HCT116 (cell line): ENCODE results near the gene TRAF3IP1. TPM values are rescaled to one million over a fixed set of nuclear protein-coding genes. Genes with fewer than 3 reads are reported as not detected.

ENCODE experiments used
- ATAC-seq: fragments of 200-7000 bp; cut with Tn5 transposase; 2 replicates; pipeline ENCODE4 v1.9.1; 2020; ENCODE audit warnings: mild to moderate bottlenecking, moderate library complexity
- BruUV-seq: library from RNA; stranded (reverse); fragments of 400-500 nt; replicated peaks from 2 replicates; lab custom pipeline; 2021; lab: Mats Ljungman, UMichigan
- CTCF ChIA-PET: fragments of 300-600 bp; sonication (Branson Sonifier 250); formaldehyde crosslinking; loops from one replicate; lab custom pipeline; 2021; ENCODE audit warnings: antibody characterized with exemption; lab: Charles Lee
- POLR2A ChIA-PET: fragments of 300-600, 350-600 bp; sonication (Branson Sonifier 250); formaldehyde crosslinking; loops from one replicate; lab custom pipeline; 2021; ENCODE audit warnings: antibody characterized with exemption; lab: Charles Lee
- RAD21 ChIA-PET, 2 experiments: fragments of 300-600 bp; sonication (Branson Sonifier 250); formaldehyde crosslinking; loops; one replicate each; lab custom pipeline; 2023; ENCODE audit warnings: low total read pairs in 2 of 2; ENCODE audit not compliant: uncharacterized antibody in 2 of 2, unreplicated experiment in 2 of 2, low non-redundant PET in 1 of 2; lab: Charles Lee
- DNase-seq: peaks from one replicate; pipeline ENCODE4 v3.0.0-alpha.2; 2010; ENCODE audit warnings: low read depth, low spot score
- H2AFZ ChIP-seq: fragments of 200-600 bp; shearing (Covaris generic), sonication (generic); 2 replicates; pipeline ENCODE4 v1.6.1; 2017; ENCODE audit warnings: low read depth, mixed run types, mixed read lengths, antibody characterized with exemption, low read length; ENCODE audit not compliant: poor library complexity, severe bottlenecking
- H3K27ac ChIP-seq: 2 replicates; pipeline ENCODE4 v1.5.1; 2012; ENCODE audit warnings: low read depth, low read length
- H3K27me3 ChIP-seq: fragments of 200-600 bp; sonication (generic); 2 replicates; pipeline ENCODE4 v1.6.1; 2016; ENCODE audit warnings: mixed run types, low read length, mixed read lengths; ENCODE audit not compliant: insufficient read depth
- H3K36me3 ChIP-seq, 2 experiments: fragments of 200-500 bp in 1 of 2; fragments of 200-600 bp in 1 of 2; sonication (Bioruptor generic) in 1 of 2; sonication (generic) in 1 of 2; 2 replicates each; pipeline versions ENCODE4 v1.5.1 to v1.6.1; 2014 to 2016; ENCODE audit warnings: low read length in 2 of 2, inconsistent platforms in 1 of 2, mixed read lengths in 1 of 2, mixed run types in 1 of 2; ENCODE audit not compliant: insufficient read depth in 2 of 2, control insufficient read depth in 1 of 2
- H3K4me1 ChIP-seq, 2 experiments: fragments of 200-600 bp in 1 of 2; sonication (generic) in 1 of 2; 2 replicates each; pipeline versions ENCODE4 v1.5.1 to v1.6.1; 2012 to 2017; ENCODE audit warnings: low read length in 2 of 2, inconsistent platforms in 1 of 2, mild to moderate bottlenecking in 1 of 2, mixed read lengths in 1 of 2, mixed run types in 1 of 2, moderate library complexity in 1 of 2; ENCODE audit not compliant: insufficient read depth in 2 of 2, control insufficient read depth in 1 of 2
- H3K4me2 ChIP-seq: fragments of 200-600 bp; sonication (generic); 2 replicates; pipeline ENCODE4 v1.6.1; 2017; ENCODE audit warnings: mixed run types, low read length, mixed read lengths
- H3K4me3 ChIP-seq, 2 experiments: fragments of 200-600 bp in 1 of 2; sonication (generic) in 1 of 2; replicated peaks in 1 of 2; 2 replicates each; pipeline ENCODE4 v1.5.1; 2011 to 2016; ENCODE audit warnings: low read length in 2 of 2, control low read depth in 1 of 2, low read depth in 1 of 2, mild to moderate bottlenecking in 1 of 2, mixed read lengths in 1 of 2, mixed run types in 1 of 2
- H3K79me2 ChIP-seq: fragments of 200-600 bp; sonication (generic); 2 replicates; pipeline ENCODE4 v1.6.1; 2017; ENCODE audit warnings: mild to moderate bottlenecking, mixed run types, low read length, moderate library complexity, mixed read lengths; ENCODE audit not compliant: insufficient read depth
- H3K9ac ChIP-seq: fragments of 200-600 bp; sonication (generic); 2 replicates; pipeline ENCODE4 v1.6.1; 2016; ENCODE audit warnings: low read length, mixed read lengths
- H3K9me2 ChIP-seq: fragments of 200-600 bp; sonication (generic), shearing (Covaris generic); 2 replicates; pipeline ENCODE4 v1.6.1; 2017; ENCODE audit warnings: mixed run types, mild to moderate bottlenecking, moderate library complexity; ENCODE audit not compliant: insufficient read depth
- H3K9me3 ChIP-seq, 2 experiments: fragments of 200-500 bp in 1 of 2; fragments of 200-600 bp in 1 of 2; sonication (Bioruptor generic) in 1 of 2; sonication (generic) in 1 of 2; 2 replicates each; pipeline ENCODE4 v1.6.1; 2014 to 2017; ENCODE audit warnings: low read length in 2 of 2, mixed read lengths in 2 of 2, inconsistent platforms in 1 of 2, low read depth in 1 of 2, mild to moderate bottlenecking in 1 of 2, mixed run types in 1 of 2, moderate library complexity in 1 of 2; ENCODE audit not compliant: control insufficient read depth in 1 of 2, insufficient read depth in 1 of 2
- H4K20me1 ChIP-seq: fragments of 200-600 bp; sonication (generic), shearing (Covaris generic); 2 replicates; pipeline ENCODE4 v1.6.1; 2017; ENCODE audit warnings: mixed run types, mild to moderate bottlenecking, moderate library complexity; ENCODE audit not compliant: insufficient read depth
- ATF3 ChIP-seq: IDR thresholded peaks from 2 replicates; pipeline ENCODE4 v1.6.1; 2012
- CBX3 ChIP-seq: IDR thresholded peaks from 2 replicates; pipeline ENCODE4 v1.6.1; 2012; ENCODE audit warnings: low read depth
- CTCF ChIP-seq, 3 experiments: fragments of 200-600 bp in 1 of 3; sonication (generic) in 1 of 3; IDR thresholded peaks in 2 of 3; conservative IDR thresholded peaks in 1 of 3; 2 replicates each; pipeline ENCODE4 v1.5.1; 2012 to 2017; ENCODE audit warnings: low read depth in 2 of 3, low read length in 2 of 3, antibody characterized with exemption in 1 of 3, borderline replicate concordance in 1 of 3, control low read depth in 1 of 3, mild to moderate bottlenecking in 1 of 3, mixed read lengths in 1 of 3, mixed run types in 1 of 3, moderate library complexity in 1 of 3; ENCODE audit not compliant: insufficient read depth in 1 of 3
- EZH2phosphoT487 ChIP-seq: fragments of 200-600 bp; IDR thresholded peaks from 2 replicates; pipeline ENCODE4 v1.6.1; 2018; ENCODE audit warnings: antibody characterized with exemption, borderline replicate concordance
- FOSL1 ChIP-seq: IDR thresholded peaks from 2 replicates; pipeline ENCODE4 v1.6.1; 2012; ENCODE audit warnings: low read depth
- JUND ChIP-seq: IDR thresholded peaks from 2 replicates; pipeline ENCODE4 v1.6.1; 2012
- MAX ChIP-seq: IDR thresholded peaks from 2 replicates; pipeline ENCODE4 v1.6.1; 2012
- POLR2A ChIP-seq: IDR thresholded peaks from 2 replicates; pipeline ENCODE4 v1.7.0; 2011; ENCODE audit warnings: borderline replicate concordance; ENCODE audit not compliant: insufficient read depth, insufficient read length; ENCODE audit errors: extremely low read depth
- POLR2AphosphoS5 ChIP-seq: IDR thresholded peaks from 2 replicates; pipeline ENCODE4 v1.6.1; 2011; ENCODE audit warnings: mild to moderate bottlenecking, low read depth, low read length, moderate library complexity
- SIN3A ChIP-seq: IDR thresholded peaks from 2 replicates; pipeline ENCODE4 v1.6.1; 2012; ENCODE audit warnings: low read depth
- SP1 ChIP-seq: IDR thresholded peaks from 2 replicates; pipeline ENCODE4 v1.6.1; 2012; ENCODE audit warnings: low read depth
- YY1 ChIP-seq: IDR thresholded peaks from 2 replicates; pipeline ENCODE4 v1.6.1; 2011; ENCODE audit warnings: low read length, low read depth, moderate library complexity, mild to moderate bottlenecking; ENCODE audit not compliant: insufficient replicate concordance; ENCODE audit errors: extremely low read depth
- ZNF274 ChIP-seq: fragments of 200-500 bp; sonication (Bioruptor generic); IDR thresholded peaks from 2 replicates; pipeline ENCODE4 v1.6.1; 2014; ENCODE audit warnings: mild to moderate bottlenecking, low read depth, low read length, inconsistent platforms
- intact Hi-C: fragments of 100-400 bp; cut with micrococcal nuclease; formaldehyde crosslinking; loops from 2 replicates; pipeline ENCODE4 v1.10.0; 2022
- total RNA-seq: library from RNA; stranded (reverse); gene quantifications from one replicate; pipeline ENCODE4 v1.2.1, GENCODE V29; 2021; ENCODE audit not compliant: unreplicated experiment

Gene TRAF3IP1
- total RNA-seq, 1 experiment from 2014 or later: 19.4 TPM

- TF ChIP-seq SP1 (no peak), POLR2AphosphoS5 (no peak), MAX (no peak), POLR2A (no peak), YY1 (no peak)
- Histone ChIP-seq H3K79me2 (peaks cover 43% of the 10 kb centered on the region), H3K9me3 (no peaks in the 10 kb centered on the region), H4K20me1 (0 out of 2 replicates have a peak, but pooled peaks cover 4% of the 10 kb centered on the region), H3K4me2 (no peak overlapping the region), H3K27me3 (no peaks in the 10 kb centered on the region), H3K36me3 (peaks cover 0 to 8% of the 10 kb centered on the region in 2 experiments; a peak in 1 of 4 replicates), H3K4me1 (no peaks in the 10 kb centered on the region), H3K9ac (no peak overlapping the region), H3K9me2 (no peaks in the 10 kb centered on the region), H2AFZ (no peak overlapping the region), H3K27ac (no peak overlapping the region), H3K4me3 (no peak overlapping the region)
- DNase-seq (no peak), ATAC-seq (no peak)
- ChIA-PET CTCF (interaction anchor here (0.6 kb wide), 1 partner anchor 837 kb away, joined by 3 read pairs; no protein-coding TSS in a partner anchor), RAD21 (no interaction called here), POLR2A (no interaction called here)
- intact Hi-C loops: no loop called here
- no TSS peak for BruUV-seq
These were observed 40.1 kb upstream of the TRAF3IP1 start for GRCh38 chr2:238280083-238280825.

- intact Hi-C loops: no loop called here
- ChIA-PET CTCF (no interaction called here), POLR2A (no interaction called here), RAD21 (no interaction called here)
- no peak overlapping the region for H3K4me2 ChIP-seq
- ATAC-seq (no peak), DNase-seq (no peak)
- H3K27me3 ChIP-seq: no peaks in the 10 kb centered on the region
- H3K9me3 ChIP-seq: no peaks in the 10 kb centered on the region
- H3K27ac ChIP-seq: no peak overlapping the region
- H3K79me2 ChIP-seq: peaks cover 55% of the 10 kb centered on the region
- H2AFZ ChIP-seq: no peak overlapping the region
- no peaks in the 10 kb centered on the region for H3K36me3 ChIP-seq
- peaks cover 0 to 10% of the 10 kb centered on the region in 2 experiments; a peak in 2 of 4 replicates for H3K4me1 ChIP-seq
- 0 out of 2 replicates have a peak, but pooled peaks cover 4% of the 10 kb centered on the region for H4K20me1 ChIP-seq
- BruUV-seq: no TSS peak
- no peak overlapping the region for H3K9ac ChIP-seq
- no peaks in the 10 kb centered on the region for H3K9me2 ChIP-seq
- H3K4me3 ChIP-seq: no peak overlapping the region
- no peak for TF ChIP-seq FOSL1
- no peak for TF ChIP-seq MAX
- no peak for TF ChIP-seq YY1
- TF ChIP-seq JUND: no peak
- TF ChIP-seq POLR2A: no peak
- TF ChIP-seq ZNF274: no peak
- TF ChIP-seq CTCF (IDR thresholded peaks at IDR 0.05 in 2 of 3, conservative IDR thresholded peaks at IDR 0.05 in 1 of 3; ENCODE audit: borderline replicate concordance in 1 of 3, insufficient read depth in 1 of 3, low read depth in 2 of 3, low read length in 2 of 3): no peak
- TF ChIP-seq EZH2phosphoT487: no peak
- TF ChIP-seq CBX3: no peak
- no peak for TF ChIP-seq SIN3A
- TF ChIP-seq ATF3: no peak
These were observed 38.4 kb upstream of the TRAF3IP1 start for GRCh38 chr2:238281826-238282480.
